HG02870 (cell line): Measurements from ENCODE around the gene VIT.
"Not testable (repeated sequence)": the region's sequence is repeated elsewhere in the genome, so short reads cannot be mapped to it uniquely, and the experiment has no call there.

Experiments used
- ATAC-seq: cut with Tn5 transposase; IDR thresholded peaks from one replicate; pipeline ENCODE4 v1.9.1; 2021; ENCODE audit warnings: mild to moderate bottlenecking, moderate library complexity; ENCODE audit not compliant: unreplicated experiment

VIT gene

DNA sequence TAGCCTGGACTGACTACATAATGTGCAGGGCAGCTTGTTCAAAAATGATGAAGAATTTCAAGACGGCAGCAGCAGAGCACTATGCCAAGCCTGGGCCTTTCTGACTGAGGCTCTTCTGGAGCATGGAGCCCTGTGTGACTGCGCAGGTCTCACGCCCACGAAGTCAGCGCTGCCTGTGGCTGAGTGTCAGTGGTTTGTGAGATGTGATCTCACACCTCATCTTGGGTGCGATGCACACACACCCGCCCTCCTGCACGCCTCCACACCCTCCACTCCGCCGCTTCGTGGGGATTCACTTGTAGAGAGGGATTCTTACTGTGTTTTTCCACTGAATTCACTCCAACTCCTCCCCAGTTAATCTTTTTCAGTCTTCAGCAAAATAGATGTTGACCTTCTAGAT, 103.9 kb downstream of the VIT start:
- no peak for ATAC-seq

DNA sequence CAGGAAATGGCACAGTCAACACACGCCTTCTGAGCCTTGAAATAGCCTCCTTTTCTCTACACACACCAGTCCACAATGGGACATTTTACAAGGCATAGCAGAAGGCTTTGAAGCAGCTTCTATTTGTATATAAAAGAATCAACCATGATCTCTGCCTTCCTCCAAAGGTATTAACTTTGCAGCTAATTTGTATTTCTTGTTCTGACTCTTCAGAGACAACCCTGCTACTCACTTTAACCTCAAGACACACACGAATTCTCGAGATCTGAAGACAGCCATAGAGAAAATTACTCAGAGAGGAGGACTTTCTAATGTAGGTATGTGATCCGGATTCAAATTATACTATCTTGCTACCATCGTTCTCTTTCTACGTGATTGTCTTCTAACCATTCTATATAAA, 104.6 kb downstream of the VIT start:
- ATAC-seq = no peak

DNA sequence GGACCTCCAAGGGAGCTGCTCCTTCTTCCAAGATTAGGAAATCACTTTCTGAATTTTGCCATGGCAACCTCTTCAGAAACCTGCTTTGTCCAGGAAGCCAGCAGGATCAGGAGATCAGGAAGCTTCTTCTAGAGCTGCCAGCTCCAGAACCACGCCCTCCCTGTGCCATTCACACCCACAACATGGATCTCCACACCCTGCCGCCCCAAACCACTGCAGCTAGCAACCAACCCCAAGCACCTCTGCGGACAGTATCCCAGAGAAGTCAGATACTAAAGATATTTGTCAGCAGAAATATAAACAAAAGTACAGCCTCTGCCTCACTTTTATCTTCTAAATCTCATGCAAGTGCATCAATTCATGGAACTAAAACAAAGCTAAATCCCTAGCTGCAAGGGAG, 106.4 kb downstream of the VIT start:
- no peak for ATAC-seq

DNA sequence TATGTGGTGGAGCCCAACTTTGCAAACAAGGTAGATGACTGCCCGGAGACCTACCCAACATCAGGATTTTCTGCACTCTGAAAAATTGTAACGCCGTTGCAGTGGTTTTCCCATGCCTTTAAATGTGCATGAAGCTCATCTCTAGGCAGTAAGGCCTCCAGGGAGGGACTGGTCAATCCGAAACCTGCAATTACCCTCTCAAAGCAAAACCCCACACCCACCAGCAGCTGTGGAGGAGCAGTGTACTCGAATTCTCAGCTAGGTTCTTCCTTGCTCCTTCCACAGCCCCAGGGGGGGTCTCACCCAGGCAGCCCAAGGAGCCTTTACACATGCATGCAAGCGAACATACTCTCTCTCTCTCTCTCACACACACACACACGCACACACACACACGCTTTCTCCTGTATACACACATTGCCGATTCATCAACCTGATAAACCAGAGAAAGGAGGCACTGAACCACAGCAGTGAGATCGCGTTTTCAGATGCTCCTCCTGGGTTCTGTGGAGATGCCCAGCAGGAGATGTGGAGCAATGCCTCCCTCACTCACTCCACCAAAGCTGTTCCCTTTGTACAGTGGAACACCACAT, 109.2 kb downstream of the VIT start:
- ATAC-seq = no peak

DNA sequence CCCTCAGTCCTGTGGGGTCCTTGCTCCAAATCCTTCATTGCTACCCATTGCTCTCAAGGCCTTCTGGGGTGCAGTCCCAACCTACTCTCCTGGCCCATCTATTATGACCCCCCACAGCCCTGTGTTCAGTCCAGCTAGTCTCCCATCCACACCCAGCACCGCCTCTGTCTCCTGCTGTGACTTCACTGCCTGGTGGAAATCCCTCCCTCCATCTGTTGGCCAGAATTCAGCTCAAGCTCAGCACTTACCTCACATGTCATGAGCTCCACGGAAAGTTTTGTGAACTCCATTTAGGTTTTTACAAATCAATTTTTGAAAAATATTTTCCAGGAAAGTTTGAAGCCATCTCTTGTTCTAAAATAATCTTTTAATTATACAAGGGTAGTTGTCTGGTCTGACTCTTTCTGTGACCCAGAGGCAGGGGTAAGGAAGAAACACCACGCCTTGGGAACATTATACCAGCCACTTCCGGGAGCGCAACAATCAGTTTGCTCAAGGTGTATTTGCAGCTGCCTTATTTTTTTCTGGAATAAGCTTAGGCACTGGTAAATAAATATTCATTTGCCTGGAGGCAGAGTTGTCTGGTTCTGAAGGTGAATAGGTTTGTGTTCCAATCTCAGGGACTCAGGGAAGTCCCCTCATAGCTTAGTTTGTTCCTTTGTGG, 110.8 kb downstream of the VIT start:
- no peak for ATAC-seq

DNA sequence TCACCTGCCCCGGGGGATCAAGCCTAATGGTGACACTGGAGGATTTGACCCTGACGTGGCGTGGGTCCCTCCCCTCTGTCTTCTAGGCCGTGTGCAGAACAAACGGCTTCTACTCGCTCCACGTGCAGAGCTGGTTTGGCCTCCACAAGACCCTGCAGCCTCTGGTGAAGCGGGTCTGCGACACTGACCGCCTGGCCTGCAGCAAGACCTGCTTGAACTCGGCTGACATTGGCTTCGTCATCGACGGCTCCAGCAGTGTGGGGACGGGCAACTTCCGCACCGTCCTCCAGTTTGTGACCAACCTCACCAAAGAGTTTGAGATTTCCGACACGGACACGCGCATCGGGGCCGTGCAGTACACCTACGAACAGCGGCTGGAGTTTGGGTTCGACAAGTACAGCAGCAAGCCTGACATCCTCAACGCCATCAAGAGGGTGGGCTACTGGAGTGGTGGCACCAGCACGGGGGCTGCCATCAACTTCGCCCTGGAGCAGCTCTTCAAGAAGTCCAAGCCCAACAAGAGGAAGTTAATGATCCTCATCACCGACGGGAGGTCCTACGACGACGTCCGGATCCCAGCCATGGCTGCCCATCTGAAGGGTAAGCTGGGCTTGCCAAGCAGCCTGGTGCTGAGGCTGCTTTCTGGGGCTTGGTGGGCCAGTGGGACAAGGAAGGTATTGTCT, 112.0 kb downstream of the VIT start:
- ATAC-seq = no peak

DNA sequence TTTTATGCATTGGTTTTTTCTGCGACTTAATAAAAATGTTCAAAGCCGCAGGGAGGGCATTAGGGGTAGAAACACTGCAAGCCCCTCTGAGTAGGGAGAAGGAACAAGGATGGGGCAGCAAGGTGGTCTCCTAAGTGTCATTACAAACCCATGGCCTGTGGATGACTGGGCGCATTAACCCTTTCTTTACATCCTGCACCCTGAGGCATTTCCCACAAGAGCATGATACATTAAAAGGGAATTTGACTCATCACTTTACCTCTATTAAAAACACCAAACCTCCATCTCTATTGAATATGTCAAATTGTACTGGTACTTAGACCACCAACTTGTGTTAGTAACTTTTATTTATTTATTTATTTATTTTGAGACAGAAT, 112.5 kb downstream of the VIT start:
- ATAC-seq = no peak

DNA sequence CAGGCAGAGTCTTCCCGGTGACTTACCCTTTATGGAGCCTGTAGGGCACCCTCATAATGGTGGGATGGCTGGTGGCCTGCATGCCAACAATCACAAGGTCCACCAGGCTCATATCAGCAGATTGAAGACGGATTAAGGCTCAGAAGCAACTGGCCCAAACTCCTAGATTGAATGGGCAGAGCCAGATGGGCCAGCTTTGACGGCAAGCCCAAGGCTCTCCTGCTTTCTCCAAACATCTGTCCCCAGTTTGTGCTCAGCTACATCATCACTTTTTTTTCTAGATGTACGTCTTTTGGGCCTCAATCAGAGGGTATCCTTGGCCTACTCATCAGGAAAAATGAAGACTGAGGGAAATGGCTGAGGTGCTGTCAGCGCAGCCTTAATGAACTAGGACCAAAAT, 114.6 kb downstream of the VIT start:
- no peak for ATAC-seq

DNA sequence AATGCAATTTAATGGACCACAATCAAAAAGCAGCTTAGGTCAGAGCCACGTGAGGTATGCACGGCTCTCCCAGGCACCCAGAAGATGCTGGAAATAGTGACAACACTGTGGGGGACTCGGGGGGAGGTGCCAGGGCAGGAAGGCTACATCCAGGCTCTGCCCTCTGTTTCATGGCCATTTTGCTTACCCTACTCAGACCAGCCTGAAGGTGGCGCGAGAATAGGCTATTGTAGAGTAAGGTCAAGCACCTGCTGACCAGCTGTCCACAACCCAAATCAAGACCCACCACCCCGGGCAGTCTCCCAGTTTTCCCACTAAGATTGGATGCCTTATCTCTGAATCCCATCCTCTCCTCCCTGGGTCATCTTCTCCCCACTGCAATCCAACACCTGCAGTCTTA, 115.7 kb downstream of the VIT start:
- no peak for ATAC-seq

DNA sequence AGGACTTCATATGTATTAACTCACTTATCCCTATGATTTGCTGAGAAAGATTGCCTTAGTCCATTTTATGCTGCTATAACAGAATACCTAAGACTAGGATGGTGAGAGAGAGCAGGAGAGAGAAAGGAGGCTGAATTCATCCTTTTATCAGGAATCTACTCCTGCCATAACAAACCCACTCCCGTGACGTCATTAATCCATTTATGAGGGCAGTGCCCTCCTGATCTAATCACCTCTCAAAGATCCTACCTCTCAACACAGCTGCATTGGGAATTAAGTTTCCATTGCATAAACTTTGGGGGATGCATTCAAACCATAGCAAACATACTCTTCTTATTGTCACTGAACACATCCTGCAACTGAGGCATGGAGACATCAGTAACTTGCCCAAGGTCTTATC, 122.0 kb downstream of the VIT start:
- no peak for ATAC-seq

DNA sequence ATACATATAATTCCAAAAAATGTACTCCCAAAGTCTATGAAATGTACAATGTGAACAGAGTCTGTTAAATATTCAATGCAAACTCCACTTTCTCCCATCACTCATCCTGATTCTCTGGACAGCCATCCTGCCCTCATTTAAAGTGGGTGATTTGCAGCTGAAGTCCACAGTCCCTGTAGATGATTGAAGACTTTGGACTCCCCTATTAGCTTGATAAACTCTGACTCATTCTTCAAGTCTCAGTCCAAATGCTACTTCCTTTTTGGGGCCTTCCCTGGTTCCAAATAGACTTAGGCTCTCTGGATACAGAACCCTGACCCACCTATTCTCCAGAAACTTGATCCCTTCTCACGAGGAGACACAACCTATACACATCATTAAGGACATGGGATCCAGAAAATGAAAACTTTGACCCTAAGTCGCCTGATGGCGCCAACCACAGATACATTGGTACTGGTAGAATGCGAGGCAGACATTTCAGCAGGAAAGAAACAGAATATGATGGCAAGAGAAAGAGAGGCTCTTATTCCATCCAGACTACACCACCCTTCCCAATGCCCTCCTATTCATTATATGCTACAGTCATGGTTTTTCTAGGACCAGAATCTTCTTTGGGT, 122.7 kb downstream of the VIT start:
- no peak for ATAC-seq

DNA sequence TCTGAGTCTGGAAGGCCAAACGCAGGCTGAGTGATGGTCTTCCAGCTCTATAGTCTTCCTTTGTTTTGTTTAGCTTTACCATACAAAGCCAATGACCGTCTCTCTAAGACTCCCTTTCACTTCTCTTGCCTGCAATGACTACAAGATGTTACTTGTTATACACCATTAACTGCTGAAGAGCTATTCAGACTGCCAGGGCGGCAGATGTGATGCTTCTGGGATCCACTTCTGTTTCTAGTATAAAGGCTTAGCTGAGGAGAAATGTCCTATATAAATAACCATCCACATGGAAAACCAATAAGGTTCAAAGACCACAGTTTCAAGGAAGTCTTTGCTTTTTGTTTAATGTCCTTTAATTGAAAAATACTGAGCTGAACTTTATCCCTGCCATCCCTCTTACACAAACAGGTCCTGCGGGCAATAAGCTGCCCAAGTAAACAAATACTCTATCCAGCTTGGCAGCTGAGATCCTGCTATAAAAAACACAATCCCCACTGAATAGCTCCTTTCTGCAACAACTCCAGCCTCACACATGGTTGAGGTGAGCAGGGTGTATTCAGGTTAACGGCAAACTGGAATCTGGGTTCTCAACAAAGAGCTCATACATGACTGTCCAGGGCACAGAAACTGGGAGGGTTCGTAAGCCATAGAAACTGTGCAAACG, 124.6 kb downstream of the VIT start:
- ATAC-seq = no peak

DNA sequence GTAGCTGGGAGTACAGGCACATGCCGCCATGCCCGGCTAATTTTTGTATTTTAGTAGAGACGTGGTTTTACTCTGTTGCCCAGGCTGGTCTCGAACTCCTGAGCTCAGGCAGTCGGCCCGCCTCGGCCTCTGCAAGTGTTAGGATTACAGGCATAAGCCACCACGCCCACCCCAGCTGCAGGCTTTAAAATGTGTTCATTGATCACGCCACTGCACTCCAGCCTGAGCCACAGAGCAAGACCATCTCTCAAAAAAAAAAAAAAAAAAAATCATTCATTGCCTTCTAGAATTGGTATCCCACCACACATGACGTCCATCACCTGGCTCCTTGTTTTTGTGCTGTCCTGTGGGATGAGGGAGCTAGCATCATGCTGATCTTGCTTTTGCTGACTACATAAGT, 127.4 kb downstream of the VIT start:
- no peak for ATAC-seq

DNA sequence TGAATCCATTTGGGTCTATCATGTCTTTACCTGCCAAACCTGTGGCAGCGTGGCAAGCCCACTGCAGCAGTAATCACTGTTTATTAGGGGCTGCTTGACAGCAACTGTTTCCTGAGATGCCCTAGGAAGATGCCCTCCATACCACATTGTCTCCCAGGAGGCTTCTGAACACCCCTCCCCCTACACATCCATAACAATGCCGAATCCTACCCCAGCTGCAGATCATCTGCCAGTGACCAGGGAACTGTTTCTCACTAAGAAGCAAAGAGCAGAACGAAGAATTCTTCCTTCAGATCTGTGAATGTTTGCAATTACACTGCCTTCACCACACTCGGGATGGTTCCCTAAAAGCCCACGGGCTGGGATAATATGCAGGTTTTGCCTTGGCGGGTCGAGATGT, 127.8 kb downstream of the VIT start:
- no peak for ATAC-seq

DNA sequence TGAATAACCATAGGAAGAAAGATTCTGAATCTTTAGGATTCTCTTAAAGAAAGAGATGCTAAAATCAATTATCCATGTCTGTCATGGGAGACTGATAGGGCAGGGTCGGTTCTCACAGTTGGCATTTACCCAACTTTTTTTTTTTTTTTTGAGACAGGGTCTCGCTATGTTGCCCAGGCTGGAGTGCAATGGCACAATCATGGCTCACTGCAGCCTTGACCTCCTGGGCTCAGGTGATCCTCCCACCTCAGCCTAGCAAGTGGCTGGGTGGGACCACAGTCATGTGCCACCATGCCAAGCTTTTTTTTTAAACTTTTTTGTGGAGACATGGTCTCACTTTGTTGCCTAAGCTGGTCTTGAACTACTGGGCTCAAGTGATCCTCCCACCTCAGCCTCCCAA, 128.2 kb downstream of the VIT start:
- not testable (repeated sequence) for ATAC-seq

DNA sequence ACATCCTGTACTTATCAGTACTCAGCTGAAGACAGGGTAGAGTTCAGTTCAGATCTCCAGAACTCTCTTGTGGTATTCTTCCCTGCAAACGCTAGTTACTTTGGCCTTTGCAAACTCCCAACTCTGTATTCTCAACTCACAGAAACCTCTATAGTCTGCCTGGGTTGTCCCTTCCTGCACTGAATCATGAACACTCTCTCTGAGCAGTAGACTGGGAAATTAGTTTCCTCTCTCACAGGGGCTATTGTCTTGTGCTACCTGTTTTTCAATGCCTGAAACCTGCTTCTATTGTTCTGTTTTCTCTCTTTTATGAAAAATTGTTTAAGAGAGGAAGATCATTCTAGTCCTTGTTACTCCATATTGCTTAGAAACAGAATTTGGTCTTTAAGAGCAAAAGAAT, 134.7 kb downstream of the VIT start:
- ATAC-seq = no peak

DNA sequence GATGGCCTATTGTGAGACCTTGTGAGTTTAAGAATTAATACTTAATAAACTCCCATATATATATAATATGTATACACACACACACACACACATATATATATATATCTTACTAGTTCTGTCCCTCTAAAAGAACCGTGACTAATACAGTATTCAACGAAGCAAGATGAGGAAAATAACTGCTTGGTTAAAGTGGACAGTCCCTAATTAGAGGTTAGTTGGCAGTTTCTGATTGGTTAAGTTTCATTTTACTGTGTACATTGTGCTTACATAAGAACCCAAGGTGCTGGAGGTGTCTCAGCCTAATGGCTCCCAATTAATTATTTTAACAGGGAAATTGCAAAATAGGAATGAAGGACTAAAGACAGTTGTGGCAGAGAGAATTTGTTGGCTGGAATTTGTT, 137.7 kb downstream of the VIT start:
- ATAC-seq = no peak

DNA sequence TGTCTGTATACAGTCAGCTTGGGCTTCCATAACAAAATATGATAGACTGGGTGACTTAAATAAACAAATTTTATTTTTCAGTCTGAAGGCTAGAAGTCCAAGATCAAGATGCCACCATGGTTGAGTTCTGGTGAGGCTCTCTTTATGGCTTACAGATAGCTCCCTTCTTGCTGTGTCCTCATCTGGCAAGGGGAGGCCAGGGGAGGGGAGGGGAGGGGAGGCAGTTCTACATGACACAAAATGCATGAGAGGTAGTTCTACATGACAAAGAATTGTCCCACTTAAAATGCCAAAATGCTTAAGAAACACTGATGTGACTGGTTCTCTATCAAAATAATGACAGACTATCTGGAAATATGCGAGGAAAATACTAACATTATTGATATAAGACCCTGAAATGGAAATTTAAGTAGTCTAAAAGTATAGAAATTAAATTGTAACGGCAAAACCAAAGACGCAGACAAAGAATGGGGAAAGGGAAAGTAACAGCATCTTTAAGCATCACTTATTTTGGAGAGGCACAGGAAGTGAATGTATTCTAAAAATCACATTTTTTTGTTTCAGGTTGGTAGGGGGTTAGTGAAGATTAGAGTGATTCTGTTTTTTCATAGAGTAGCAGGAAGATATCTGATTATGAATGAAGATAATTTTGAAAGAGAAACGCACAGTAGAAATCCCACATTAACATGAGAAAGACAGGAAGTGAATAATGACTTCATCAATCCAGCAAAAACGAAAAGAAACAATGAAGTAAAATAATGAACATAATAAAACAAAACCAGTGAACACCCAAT, 138.4 kb downstream of the VIT start:
- no peak for ATAC-seq

DNA sequence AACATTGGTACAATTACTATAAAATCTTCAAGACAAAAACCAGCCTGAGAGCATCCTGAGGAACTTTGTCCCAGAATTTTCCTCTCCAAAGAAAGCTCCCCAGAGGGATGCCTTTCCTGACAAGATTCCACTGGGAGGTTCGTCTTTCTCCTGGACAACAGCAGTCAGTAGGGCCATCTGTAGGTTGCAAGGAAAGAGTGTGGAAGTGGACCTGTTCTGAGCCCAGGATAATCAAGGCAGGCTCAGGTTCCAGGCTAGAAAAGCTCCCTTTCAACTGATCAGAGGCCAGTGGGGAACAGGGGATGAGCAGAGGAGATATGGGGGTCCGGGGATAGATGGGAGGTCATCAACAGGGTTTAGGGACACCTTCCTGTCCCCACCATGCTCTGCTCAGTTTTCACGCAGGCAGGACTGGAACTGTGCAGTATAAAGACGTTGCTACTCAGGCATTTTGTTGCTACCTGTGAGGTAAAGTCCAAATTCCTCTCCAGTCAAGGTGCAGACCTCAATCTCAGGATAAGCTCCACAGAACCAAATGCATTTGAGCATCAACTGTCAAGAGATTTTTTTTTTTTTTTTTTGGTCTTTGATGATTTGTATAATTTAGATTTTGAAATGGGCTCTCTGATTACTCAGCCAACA, 143.6 kb downstream of the VIT start:
- ATAC-seq = no peak

DNA sequence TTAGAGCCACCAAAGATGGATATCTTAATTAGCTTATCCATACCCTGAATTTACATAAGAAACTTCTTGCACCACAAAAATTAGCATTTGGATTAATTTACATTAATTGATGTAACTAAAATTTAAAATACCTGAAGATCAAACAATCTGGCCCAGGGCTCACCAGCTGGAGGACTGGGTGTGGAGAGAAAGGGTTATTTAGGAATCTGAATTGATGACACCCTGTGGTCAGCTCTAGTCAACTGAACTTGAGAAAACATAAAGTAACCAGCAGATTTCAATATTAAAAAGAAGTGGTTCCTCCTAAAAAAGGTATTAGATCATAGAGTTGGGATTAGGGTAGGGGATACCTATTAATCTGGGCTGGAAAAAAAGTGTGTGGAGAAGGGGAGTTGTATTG, 147.3 kb downstream of the VIT start:
- no peak for ATAC-seq
